Stomach (tissue), 4 donors: Measurements from ENCODE around the gene PTPRM.

ENCODE experiments used
- EP300 ChIP-seq: sonication (generic); formaldehyde crosslinking; IDR thresholded peaks from one replicate; pipeline ENCODE4 v1.6.1; 2017; ENCODE audit warnings: antibody characterized with exemption
- POLR2A ChIP-seq, 4 donors: fragments of 450-650 bp; IDR thresholded peaks; one replicate each; pipeline ENCODE4 v1.6.1; 2016; ENCODE audit warnings: antibody characterized with exemption in 4 of 4, control low read depth in 2 of 4, mild to moderate bottlenecking in 1 of 4, moderate library complexity in 1 of 4
- POLR2AphosphoS5 ChIP-seq, 3 donors: sonication (generic); formaldehyde crosslinking; IDR thresholded peaks; one replicate each; pipeline ENCODE4 v1.6.1; 2016; ENCODE audit warnings: antibody characterized with exemption in 3 of 3
- TF ChIP-seq, protein P1 (sequence below), 7 experiments: fragments of 450-650 bp in 4 of 7; fragments of 200-600 bp in 3 of 7; sonication (generic) in 3 of 7; IDR thresholded peaks; one replicate each; pipeline ENCODE4 v1.5.1; 2016 to 2019; ENCODE audit warnings: antibody characterized with exemption in 7 of 7, control low read depth in 2 of 7, mild to moderate bottlenecking in 1 of 7

DNA sequence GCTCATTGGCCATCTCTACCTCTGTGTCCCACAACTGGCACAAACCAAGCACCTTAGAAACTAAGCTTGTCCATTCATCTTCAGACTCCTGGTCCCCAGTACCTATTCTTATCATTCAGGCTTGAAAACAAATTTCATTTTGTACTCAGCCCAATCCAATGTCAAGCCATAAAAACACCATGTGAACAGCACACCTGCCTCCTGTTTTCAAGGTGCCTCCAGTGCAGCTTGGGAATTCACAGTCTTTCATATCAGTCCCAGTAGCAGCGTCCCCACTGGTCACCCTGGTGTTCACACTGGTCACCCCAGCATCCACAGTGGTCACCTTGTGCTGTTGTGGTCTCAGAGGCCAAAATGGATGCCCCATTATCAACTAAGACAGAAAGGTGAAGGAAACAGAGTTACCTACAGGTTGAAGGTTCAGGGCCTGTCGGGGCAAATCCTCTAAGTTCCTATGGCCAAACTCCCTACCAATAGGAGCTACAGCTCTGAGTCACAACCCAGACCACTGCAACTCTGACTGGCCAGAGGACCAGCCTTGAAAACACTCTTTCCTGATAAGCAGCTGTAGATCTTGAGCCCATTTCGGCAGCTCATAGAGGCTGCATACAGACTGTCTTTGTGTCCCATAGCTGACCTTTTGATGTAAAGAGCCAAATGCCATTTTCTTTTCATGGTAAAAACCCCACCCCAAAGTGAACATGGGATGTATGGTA is 782.6 kb downstream of the PTPRM start:
- TF ChIP-seq, protein P1, sequence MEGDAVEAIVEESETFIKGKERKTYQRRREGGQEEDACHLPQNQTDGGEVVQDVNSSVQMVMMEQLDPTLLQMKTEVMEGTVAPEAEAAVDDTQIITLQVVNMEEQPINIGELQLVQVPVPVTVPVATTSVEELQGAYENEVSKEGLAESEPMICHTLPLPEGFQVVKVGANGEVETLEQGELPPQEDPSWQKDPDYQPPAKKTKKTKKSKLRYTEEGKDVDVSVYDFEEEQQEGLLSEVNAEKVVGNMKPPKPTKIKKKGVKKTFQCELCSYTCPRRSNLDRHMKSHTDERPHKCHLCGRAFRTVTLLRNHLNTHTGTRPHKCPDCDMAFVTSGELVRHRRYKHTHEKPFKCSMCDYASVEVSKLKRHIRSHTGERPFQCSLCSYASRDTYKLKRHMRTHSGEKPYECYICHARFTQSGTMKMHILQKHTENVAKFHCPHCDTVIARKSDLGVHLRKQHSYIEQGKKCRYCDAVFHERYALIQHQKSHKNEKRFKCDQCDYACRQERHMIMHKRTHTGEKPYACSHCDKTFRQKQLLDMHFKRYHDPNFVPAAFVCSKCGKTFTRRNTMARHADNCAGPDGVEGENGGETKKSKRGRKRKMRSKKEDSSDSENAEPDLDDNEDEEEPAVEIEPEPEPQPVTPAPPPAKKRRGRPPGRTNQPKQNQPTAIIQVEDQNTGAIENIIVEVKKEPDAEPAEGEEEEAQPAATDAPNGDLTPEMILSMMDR (IDR thresholded peaks at IDR 0.05): no peak
- TF ChIP-seq POLR2AphosphoS5 (IDR thresholded peaks at IDR 0.05) (no peak), POLR2A (IDR thresholded peaks at IDR 0.05) (no peak), EP300 (no peak)
